ENCODE results near the gene CAPS. TPM values are rescaled to one million over a fixed set of nuclear protein-coding genes. Genes with fewer than 3 reads are reported as not detected.
"Not testable (repeated sequence)": the region's sequence is repeated elsewhere in the genome, so short reads cannot be mapped to it uniquely, and the experiment has no call there.

CAPS gene
- total RNA-seq, 1 experiment from 2014 or later = 32.0 TPM

GRCh38 chr19:5959260-5960004 is 45.4 kb downstream of the CAPS start:
- H3K27ac ChIP-seq = no peak overlapping the region
- peaks cover 47% of the 10 kb centered on the region for H4K20me1 ChIP-seq (ENCODE audit: insufficient read depth)
- H3K79me2 ChIP-seq (ENCODE audit: low read depth) = peaks cover 76% of the 10 kb centered on the region
- TF ChIP-seq, protein P1, sequence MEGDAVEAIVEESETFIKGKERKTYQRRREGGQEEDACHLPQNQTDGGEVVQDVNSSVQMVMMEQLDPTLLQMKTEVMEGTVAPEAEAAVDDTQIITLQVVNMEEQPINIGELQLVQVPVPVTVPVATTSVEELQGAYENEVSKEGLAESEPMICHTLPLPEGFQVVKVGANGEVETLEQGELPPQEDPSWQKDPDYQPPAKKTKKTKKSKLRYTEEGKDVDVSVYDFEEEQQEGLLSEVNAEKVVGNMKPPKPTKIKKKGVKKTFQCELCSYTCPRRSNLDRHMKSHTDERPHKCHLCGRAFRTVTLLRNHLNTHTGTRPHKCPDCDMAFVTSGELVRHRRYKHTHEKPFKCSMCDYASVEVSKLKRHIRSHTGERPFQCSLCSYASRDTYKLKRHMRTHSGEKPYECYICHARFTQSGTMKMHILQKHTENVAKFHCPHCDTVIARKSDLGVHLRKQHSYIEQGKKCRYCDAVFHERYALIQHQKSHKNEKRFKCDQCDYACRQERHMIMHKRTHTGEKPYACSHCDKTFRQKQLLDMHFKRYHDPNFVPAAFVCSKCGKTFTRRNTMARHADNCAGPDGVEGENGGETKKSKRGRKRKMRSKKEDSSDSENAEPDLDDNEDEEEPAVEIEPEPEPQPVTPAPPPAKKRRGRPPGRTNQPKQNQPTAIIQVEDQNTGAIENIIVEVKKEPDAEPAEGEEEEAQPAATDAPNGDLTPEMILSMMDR (conservative IDR thresholded peaks at IDR 0.05) = no peak
- no peak for TF ChIP-seq EZH2 (IDR thresholded peaks at IDR 0.05; ENCODE audit: low read depth)
- ChIA-PET POLR2A (ENCODE audit: unreplicated experiment) (no interaction called here), CTCF (interaction anchor here (0.7 kb wide), 1 partner anchor 211 kb away, joined by 3 read pairs; no protein-coding TSS in a partner anchor)
- no peaks in the 10 kb centered on the region for H3K9me2 ChIP-seq (ENCODE audit: insufficient read depth)
- no peak overlapping the region for H3K4me3 ChIP-seq
- H3K27me3 ChIP-seq (ENCODE audit: insufficient read depth, low read depth) = no peaks in the 10 kb centered on the region
- no peaks in the 10 kb centered on the region for H3K36me3 ChIP-seq (ENCODE audit: low read depth)
- H3K4me2 ChIP-seq = no peak overlapping the region
- DNase-seq = no peak
- H3K4me1 ChIP-seq (replicated peaks; ENCODE audit: insufficient read depth) = no peaks in the 10 kb centered on the region
- no TSS peak for BruUV-seq (replicated peaks)
- H3F3A ChIP-seq (ENCODE audit: insufficient read depth, low read depth) = no peaks in the 10 kb centered on the region
- no peaks in the 10 kb centered on the region for H3K9me3 ChIP-seq (ENCODE audit: insufficient read depth, low read depth)
- intact Hi-C loops (cut with micrococcal nuclease; ENCODE audit: unreplicated experiment) = no loop called here
- no peak overlapping the region for H2AFZ ChIP-seq

DNA sequence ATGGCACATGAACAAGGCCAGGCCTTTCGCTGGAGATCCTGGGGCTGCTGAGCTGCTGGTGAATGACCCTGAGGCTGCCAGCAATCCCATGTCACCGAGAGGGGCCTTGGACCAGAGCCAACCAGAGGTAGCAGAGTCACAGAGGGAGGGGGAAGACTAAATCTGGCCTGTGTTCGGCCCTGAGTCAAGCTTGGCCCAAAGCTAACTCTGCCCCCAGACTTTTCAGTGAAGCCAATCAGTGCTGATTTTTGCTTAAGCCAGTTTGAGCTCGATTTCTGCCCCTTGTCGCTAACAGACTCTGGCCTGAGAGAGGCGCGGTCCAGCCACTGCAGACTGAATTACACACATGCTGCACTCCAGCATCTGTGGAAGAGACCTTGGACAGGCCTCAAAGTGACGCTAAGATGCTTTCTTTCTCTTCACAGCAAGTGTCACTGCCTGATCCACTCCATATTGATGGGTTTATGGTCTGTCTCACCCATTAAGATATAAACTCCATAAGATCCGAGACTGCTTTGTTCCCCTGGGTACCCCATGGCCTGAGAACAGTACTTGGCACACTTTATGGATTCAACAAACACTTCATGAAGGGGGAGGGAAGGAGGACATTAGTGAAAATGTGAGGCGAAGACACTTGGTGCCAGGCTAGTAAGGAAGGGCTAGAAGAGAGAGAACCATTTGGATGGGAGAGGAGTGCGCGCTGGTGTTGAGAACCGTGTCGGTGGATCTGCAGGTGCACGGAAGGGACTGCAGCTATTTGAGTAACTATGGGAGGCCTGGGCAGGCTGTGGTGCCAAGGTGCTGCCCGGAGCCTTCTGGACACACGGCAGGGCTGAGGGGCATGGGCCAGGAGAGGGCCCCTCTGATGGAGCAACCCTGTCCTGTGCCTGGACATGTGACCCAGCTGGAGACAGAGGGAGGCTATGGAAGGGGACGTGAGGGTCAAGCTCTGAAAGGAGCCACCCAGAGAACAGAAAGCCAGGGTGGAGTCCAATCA is 46.2 kb downstream of the CAPS start:
- no TSS peak for BruUV-seq (replicated peaks)
- Histone ChIP-seq H3F3A (ENCODE audit: insufficient read depth, low read depth) (no peaks in the 10 kb centered on the region), H3K36me3 (ENCODE audit: low read depth) (no peaks in the 10 kb centered on the region), H2AFZ (no peak overlapping the region), H3K27ac (no peak overlapping the region), H3K4me1 (replicated peaks; ENCODE audit: insufficient read depth) (no peaks in the 10 kb centered on the region), H3K27me3 (ENCODE audit: insufficient read depth, low read depth) (no peaks in the 10 kb centered on the region), H3K79me2 (ENCODE audit: low read depth) (peaks cover 79% of the 10 kb centered on the region), H3K4me2 (no peak overlapping the region), H4K20me1 (ENCODE audit: insufficient read depth) (peaks cover 44% of the 10 kb centered on the region), H3K4me3 (no peak overlapping the region), H3K9me2 (ENCODE audit: insufficient read depth) (no peaks in the 10 kb centered on the region), H3K9me3 (ENCODE audit: insufficient read depth, low read depth) (no peaks in the 10 kb centered on the region)
- ChIA-PET POLR2A (ENCODE audit: unreplicated experiment) (no interaction called here), CTCF (interaction anchor here (0.7 kb wide), 1 partner anchor 212 kb away, joined by 3 read pairs; no protein-coding TSS in a partner anchor)
- no peak for DNase-seq
- intact Hi-C loops (cut with micrococcal nuclease; ENCODE audit: unreplicated experiment) = no loop called here
- TF ChIP-seq, protein P1 (conservative IDR thresholded peaks at IDR 0.05) = no peak
- TF ChIP-seq EZH2 (IDR thresholded peaks at IDR 0.05; ENCODE audit: low read depth) = no peak

GRCh38 chr19:5961641-5961968 is 47.6 kb downstream of the CAPS start:
- H3K4me1 ChIP-seq (replicated peaks; ENCODE audit: insufficient read depth); H3K4me3 ChIP-seq; intact Hi-C loops (cut with micrococcal nuclease; ENCODE audit: unreplicated experiment); H3K4me2 ChIP-seq; BruUV-seq (replicated peaks); H3F3A ChIP-seq (ENCODE audit: insufficient read depth, low read depth); POLR2A ChIA-PET (ENCODE audit: unreplicated experiment); H3K36me3 ChIP-seq (ENCODE audit: low read depth); CTCF ChIA-PET; H2AFZ ChIP-seq; H3K27me3 ChIP-seq (ENCODE audit: insufficient read depth, low read depth); DNase-seq; H3K27ac ChIP-seq; H3K9me2 ChIP-seq (ENCODE audit: insufficient read depth); H3K9me3 ChIP-seq (ENCODE audit: insufficient read depth, low read depth): not testable (repeated sequence)
- peaks cover 38% of the 10 kb centered on the region for H4K20me1 ChIP-seq (ENCODE audit: insufficient read depth)
- H3K79me2 ChIP-seq (ENCODE audit: low read depth) = peaks cover 84% of the 10 kb centered on the region
